Measurements from ENCODE around the gene ABHD17C.

The ABHD17C gene

GRCh38 chr15:80662757-80663553 lies 32.2 kb upstream of the ABHD17C start:
- in situ Hi-C loops (cut with HindIII; ENCODE audit: low sequenced_read_pairs) = no loop called here
- no peak overlapping the region for H3K4me3 ChIP-seq (ENCODE audit: low read depth, low read length)
- DNase-seq (ENCODE audit: low read depth, low spot score) = no peak
- TF ChIP-seq, protein P1, sequence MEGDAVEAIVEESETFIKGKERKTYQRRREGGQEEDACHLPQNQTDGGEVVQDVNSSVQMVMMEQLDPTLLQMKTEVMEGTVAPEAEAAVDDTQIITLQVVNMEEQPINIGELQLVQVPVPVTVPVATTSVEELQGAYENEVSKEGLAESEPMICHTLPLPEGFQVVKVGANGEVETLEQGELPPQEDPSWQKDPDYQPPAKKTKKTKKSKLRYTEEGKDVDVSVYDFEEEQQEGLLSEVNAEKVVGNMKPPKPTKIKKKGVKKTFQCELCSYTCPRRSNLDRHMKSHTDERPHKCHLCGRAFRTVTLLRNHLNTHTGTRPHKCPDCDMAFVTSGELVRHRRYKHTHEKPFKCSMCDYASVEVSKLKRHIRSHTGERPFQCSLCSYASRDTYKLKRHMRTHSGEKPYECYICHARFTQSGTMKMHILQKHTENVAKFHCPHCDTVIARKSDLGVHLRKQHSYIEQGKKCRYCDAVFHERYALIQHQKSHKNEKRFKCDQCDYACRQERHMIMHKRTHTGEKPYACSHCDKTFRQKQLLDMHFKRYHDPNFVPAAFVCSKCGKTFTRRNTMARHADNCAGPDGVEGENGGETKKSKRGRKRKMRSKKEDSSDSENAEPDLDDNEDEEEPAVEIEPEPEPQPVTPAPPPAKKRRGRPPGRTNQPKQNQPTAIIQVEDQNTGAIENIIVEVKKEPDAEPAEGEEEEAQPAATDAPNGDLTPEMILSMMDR (IDR thresholded peaks at IDR 0.05; ENCODE audit: low read depth, low read length) = no peak

DNA sequence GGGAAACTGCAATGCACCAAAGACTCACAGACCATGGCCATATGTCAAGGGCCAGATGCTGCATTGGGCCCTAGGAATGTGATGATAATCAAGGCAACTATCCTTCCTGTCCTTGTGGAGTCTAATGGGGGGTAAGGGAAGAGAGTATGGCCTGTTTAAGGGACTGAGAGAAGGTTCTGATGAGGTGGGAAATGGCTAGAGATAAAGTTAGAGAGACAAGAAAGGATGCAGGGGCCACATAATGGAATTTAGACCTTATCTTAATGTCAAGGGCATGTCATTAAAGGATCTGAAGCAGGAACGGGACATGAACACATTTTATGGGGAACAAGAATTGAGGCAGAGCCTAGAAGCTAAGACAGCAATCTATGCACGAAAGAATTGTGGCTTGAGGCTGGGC lies 30.0 kb upstream of the ABHD17C start:
- no peak for DNase-seq (ENCODE audit: low read depth, low spot score)
- H3K4me3 ChIP-seq (ENCODE audit: low read depth, low read length) = no peak overlapping the region
- TF ChIP-seq, protein P1 (IDR thresholded peaks at IDR 0.05; ENCODE audit: low read depth, low read length) = no peak
- in situ Hi-C loops (cut with HindIII; ENCODE audit: low sequenced_read_pairs) = no loop called here

DNA sequence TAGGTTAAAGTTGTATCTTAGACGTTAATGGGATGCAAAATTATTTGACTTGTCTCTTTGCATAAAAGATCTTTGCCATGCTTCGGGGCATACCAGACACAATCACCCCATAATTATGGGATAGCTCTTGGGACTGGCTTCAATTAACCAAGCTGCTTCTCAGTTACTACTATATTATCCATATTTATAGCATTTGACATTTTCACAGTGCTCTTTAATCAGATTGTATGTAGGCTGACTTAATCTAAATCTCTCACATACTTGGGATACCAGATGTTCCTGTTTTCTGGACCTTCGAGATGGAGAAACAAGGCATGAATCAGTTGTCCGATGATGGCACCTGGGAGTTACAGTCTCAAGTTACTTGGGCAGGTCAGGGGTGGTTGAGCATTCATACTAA lies 27.2 kb upstream of the ABHD17C start:
- no peak for DNase-seq (ENCODE audit: low read depth, low spot score)
- no peak overlapping the region for H3K4me3 ChIP-seq (ENCODE audit: low read depth, low read length)
- in situ Hi-C loops (cut with HindIII; ENCODE audit: low sequenced_read_pairs) = no loop called here
- TF ChIP-seq, protein P1 (IDR thresholded peaks at IDR 0.05; ENCODE audit: low read depth, low read length) = no peak

GRCh38 chr15:80668546-80669236 lies 26.4 kb upstream of the ABHD17C start:
- TF ChIP-seq, protein P1 (IDR thresholded peaks at IDR 0.05; ENCODE audit: low read depth, low read length) = no peak
- DNase-seq (ENCODE audit: low read depth, low spot score) = no peak
- in situ Hi-C loops (cut with HindIII; ENCODE audit: low sequenced_read_pairs) = no loop called here
- H3K4me3 ChIP-seq (ENCODE audit: low read depth, low read length) = no peak overlapping the region

DNA sequence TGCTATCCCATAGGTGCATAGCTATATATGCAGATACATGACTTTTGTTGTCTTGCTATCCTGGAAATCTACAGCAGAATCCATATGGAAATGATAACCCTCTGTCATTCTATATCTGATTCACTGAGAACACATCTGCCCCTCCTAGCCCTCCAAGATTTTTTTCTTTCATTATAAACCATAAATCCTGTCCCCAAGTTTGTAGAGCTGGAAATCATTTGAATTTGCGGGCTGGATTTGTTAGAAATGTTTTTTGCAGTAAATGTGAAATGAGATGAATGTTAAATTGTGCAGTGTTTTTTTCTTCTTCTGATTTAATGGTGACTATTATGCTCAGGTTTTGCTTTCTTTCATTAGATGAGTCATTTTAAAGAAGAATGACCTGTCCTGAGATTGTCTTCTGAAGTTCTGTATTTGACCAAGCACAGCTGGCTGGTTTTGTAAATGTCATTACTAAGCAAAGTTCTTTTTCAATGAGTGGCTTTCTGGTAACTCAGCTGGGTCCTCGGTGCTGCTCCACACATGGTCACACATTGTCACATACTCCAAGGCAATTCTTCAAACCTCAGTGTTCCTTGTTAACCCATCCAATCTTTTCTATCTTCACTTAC lies 25.3 kb upstream of the ABHD17C start:
- DNase-seq (ENCODE audit: low read depth, low spot score) = peak; percentile 4
- no peak overlapping the region for H3K4me3 ChIP-seq (ENCODE audit: low read depth, low read length)
- TF ChIP-seq, protein P1 (IDR thresholded peaks at IDR 0.05; ENCODE audit: low read depth, low read length) = no peak
- in situ Hi-C loops (cut with HindIII; ENCODE audit: low sequenced_read_pairs) = no loop called here

DNA sequence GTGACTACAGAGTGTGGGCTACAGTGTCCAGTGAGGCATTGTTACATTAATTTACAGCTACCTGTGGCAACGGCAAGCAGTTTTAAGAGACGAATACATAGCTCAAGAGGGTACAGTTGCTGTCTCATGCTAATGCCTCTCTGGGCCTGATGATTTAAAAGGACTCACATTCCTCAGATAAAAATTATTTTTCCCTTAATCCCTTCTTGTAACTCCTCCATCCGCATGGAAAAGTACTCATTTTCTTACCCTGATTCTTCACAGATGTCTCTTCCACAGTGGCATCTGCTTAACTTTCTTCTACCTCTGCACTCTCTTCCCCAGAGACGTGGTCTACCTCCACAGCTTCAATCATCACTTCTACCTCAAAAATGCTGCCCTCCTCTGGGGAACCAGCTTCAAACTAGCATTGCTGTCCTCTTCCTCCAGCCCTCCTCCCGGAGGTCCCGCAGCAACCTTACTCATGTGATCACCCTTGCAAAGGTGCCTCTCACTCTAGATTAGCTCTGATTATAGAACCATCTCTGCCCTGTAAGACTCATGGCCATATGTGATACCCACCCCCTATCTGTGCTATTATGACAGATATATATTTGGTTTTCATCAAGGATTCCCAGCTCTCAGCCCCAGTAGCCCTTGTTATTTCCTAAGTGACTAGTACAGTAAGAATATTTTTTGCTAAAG lies 21.4 kb upstream of the ABHD17C start:
- in situ Hi-C loops (cut with HindIII; ENCODE audit: low sequenced_read_pairs) = no loop called here
- DNase-seq (ENCODE audit: low read depth, low spot score) = no peak
- TF ChIP-seq, protein P1 (IDR thresholded peaks at IDR 0.05; ENCODE audit: low read depth, low read length) = no peak
- no peak overlapping the region for H3K4me3 ChIP-seq (ENCODE audit: low read depth, low read length)
